HG02981 (cell line): ENCODE data around the gene SP3.
A peak's percentile ranks its signal among the peaks of the same experiment; 100 is the strongest.

Experiments used
- ATAC-seq: cut with Tn5 transposase; IDR thresholded peaks from one replicate; pipeline ENCODE4 v1.9.1; 2021; ENCODE audit warnings: mild to moderate bottlenecking, moderate library complexity; ENCODE audit not compliant: unreplicated experiment

Gene SP3

DNA sequence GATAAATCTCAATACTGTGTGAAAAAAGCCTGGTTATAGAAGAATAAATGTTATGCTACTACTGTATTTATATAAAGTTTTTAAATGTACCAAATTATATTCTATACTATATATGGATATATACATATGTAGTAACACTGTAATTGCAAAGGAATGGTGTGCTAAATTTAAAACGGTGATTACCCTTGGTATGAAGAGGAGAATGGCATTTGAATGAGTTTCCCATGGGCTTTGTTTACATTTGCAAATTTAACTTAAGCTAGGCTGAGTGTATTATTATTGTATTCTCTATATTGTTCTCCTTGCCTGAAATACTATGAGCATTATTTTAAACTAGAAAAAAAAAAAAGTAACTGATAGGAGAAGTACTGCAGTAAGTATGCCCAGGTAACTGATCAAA lies 4.7 kb upstream of the SP3 start:
- ATAC-seq, result no peak

DNA sequence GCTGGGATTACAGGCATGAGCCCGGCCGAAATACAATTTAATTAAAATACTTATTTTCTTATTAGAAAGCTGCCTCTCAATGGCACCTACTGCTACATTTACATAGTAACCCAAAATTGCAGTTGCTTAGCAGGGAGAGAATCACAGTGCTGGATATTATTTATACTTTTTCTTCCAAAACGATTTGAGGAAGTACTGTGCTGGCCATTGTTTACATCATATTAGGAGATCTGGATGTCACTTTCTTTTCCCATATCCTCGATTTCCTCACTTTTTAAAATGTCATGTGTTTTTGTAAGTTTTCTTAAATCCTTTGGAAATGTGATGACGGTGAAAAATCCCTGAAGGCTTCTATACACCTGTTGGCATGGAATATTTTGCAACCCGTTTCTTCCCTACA lies 3.4 kb upstream of the SP3 start:
- no peak for ATAC-seq

DNA sequence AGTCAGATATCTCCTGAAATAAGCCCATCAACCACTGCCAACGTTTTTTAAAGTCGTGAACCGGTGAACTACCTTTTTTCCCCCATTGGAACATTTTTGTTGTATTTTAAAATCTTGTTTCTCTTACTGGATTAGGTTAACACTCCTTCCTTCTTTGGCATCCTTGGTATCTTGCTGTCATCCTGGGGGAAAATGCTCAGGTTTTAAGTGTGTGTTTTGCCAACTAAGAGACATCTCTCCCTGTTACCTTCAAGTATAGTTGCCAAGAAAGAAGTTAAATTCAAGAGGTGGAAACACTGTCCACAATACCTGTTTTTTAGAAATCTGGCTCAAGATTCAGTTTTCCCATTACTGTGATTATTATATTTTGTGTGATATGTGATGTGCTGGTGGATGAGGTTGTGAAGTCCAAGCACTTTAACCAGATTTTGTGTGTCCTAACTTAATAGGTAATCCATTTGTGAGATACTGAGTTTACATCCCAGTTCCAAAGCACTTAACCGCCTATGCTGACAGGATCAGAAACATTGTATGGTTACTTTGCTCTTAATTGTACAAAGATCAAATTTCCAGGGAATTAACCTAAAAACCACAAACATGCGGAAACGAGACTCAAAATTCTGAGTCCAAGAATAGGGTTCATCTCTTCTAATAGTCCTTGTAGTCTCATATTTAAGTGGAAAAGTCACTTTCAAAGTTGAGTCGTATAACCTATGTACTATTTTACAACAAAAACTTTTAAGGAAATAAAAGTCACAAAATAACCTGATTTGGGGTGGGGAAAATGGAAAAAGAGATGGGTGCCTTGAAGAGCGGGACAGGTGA lies 1.3 kb upstream of the SP3 start:
- ATAC-seq, result no peak

DNA sequence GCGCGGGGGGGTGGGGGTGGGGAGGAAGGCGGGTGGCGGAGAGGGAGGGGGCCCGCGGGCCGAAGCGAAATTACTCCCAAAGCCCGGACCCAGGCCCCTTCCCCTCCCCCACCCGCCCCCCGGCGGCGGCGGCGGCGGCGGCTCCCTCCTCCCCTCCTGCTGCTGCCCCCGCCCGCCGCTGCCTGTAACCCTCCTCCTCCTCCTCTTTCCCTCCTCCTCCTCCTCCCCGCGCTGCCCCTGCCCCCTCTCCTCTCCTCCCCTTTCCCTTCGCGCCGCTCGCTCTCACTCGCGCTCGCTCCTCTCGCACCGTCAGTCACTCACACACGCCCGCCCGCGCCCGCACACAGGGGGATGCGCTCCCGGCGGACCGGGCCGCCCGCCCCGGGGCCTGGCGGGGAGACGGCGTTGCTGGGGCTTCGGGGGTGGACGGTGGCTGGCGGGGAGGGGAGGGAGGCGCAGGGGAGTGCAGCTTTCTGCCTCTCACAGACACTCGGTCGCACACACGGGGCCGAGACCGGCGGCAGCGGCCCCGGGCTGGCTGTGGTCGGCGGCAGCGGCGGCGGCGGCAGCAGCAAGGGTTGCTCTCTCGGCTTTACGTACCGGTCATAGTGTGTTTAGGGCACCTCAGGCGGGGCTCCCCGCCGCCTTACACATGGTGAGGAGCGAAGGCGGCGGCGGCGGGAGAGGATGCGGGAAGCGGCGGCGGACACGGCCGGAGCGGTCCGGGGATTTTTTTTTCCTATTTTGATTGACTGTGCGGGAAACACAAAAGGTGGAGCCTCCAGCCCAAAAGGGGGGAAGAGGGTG lies 405 bp downstream of the SP3 start:
- peak; percentile 19 for ATAC-seq

GRCh38 chr2:173963817-173964564 lies 1.2 kb downstream of the SP3 start:
- ATAC-seq, result peak; percentile 42

- ATAC-seq, result peak; percentile 29
These were observed 1.8 kb downstream of the SP3 start for GRCh38 chr2:173963323-173963816.

DNA sequence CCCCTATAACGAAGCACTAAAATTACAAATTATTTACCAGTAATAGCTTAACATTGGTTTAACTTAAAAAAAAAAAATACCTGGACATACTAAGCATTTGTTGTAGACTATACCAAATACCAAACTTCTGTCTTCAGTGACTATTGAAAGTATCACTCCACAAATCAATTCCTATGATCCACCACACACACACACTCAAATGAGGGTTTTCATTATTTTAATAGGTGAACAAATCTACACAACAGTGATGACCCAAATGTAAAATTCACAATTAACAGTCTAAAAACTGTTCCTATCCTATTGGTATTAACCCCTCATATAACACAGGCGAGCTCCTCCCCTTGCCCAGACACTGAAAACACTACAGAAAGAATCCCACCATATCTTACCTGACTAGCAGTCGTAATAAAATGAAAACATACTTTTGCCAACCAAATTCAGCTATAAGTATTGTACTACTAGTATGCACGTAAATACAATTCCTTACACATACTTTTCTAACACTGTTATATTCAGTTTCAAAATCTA lies 2.5 kb downstream of the SP3 start:
- ATAC-seq, result no peak

DNA sequence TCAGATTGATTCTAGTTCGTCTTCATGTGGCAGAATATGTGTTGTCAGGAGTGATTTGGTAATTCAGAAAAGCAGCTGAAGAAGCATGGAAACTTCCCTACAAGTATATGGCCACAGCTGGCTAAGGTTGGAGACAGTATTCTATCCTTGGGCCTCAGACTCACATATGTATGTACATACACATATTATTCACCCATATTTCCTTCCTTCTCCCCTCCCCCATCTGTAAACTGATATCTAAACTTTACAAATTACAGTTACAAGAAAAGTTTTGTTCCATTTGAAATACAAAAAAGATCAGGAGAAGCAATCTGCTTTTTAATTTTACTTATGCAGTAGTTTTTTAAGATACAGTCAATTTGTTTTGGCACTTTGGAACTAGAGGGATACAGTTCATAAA lies 3.1 kb downstream of the SP3 start:
- ATAC-seq, result no peak

- no peak for ATAC-seq
These were observed 3.8 kb downstream of the SP3 start for GRCh38 chr2:173961346-173961705.

DNA sequence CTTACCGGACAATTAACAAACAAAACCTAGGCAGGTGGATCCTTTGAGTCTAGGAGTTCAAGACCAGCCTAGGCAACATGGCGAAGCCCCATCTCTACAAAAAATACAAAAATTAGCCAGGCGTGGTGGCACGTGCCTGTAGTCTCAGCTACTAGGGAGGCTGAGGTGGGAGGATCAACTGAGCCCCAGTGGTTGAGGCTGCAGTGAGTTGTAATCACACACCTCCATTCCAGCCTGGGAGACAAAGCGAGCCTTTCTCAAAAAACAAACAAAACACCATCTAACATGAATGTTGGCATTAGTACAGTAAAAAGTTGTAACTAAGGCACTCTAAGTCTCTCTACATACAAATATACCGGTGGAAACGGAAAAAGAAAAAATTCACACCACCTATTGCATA lies 5.3 kb downstream of the SP3 start:
- no peak for ATAC-seq

- ATAC-seq, result no peak
These were observed 5.8 kb downstream of the SP3 start for GRCh38 chr2:173959358-173959884.

- no peak for ATAC-seq
These were observed 6.9 kb downstream of the SP3 start for GRCh38 chr2:173958198-173958846.

- no peak for ATAC-seq
These were observed 7.7 kb downstream of the SP3 start for GRCh38 chr2:173957517-173957916.

- ATAC-seq, result no peak
These were observed 8.7 kb downstream of the SP3 start for GRCh38 chr2:173956454-173956853.

DNA sequence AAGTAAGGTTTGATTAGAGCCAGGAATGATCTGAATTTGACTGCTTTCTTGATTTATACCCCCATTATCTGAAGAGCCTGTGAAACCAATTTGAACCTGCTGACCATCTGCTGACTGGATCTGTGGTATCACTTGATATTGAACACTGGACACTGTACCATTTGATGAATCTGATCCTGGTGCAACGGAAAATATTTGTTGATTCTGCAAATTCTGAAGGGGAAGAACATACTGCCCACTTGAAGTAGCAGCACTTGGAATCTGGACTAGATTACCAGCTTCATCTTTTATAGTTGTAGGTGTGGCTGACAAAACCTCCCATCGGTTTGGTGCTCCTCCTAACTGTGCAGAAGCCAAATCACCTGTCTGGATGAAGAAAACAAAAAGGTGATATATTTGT lies 9.3 kb downstream of the SP3 start:
- no peak for ATAC-seq

GRCh38 chr2:173955004-173955403 lies 10.2 kb downstream of the SP3 start:
- ATAC-seq, result no peak

DNA sequence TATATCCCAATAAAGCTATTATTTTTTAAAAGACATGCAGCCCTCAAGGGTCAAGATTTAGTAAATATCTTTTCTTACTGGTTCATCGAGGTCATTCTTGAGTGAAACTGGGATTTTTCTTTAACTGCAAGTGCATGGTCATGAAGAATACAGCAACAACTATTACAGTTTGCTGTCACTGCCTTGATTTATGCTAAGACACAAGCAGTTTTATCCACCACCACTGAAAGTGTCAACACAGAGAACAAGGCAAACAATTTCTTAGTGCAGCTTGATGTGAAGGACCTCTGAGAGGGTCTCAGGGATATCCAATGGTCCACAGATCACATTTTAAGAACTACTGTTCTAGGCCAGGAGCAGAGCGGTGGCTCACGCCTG lies 12.1 kb downstream of the SP3 start:
- no peak for ATAC-seq

GRCh38 chr2:173952267-173953046 lies 12.7 kb downstream of the SP3 start:
- ATAC-seq, result no peak

DNA sequence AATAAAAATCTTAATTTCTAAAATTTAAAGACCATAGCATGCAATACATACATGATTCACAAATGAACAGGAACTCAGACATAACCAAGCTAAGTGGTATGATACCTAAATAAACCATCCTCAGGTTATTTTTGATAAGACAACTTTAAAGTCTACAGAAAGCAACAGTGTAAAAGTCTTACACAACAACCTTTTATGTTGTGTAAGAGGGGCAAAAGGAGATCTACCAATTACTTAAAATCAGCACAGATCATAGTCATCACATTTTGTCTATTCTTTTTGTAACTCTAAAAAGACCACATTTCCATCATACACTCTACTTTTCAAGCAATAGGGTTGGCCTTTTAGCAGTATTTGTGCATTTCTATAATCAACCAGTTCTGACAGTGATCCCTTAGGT lies 16.3 kb downstream of the SP3 start:
- ATAC-seq, result no peak

GRCh38 chr2:173948198-173948597 lies 17.0 kb downstream of the SP3 start:
- ATAC-seq, result no peak
